ENCODE data around the gene PTPN21. TPM values are rescaled to one million over a fixed set of nuclear protein-coding genes. Genes with fewer than 3 reads are reported as not detected.

The PTPN21 gene
- total and polyA plus RNA-seq, 2 donors (not counting 3 experiments of a cell fraction or from before 2014, with no cell fraction given), result 9.2 to 16.1 TPM

- Histone ChIP-seq H4K20me1 (replicated peaks; ENCODE audit: control insufficient read depth, extremely low read depth, insufficient read depth, low read length) (no peaks in the 10 kb centered on the region), H3K4me2 (ENCODE audit: insufficient read depth, low read length) (no peak overlapping the region), H3K36me3 (ENCODE audit: control insufficient read depth in 2 of 2, extremely low read depth in 1 of 2, insufficient read depth in 2 of 2, low read length in 2 of 2) (peaks cover 13 to 15% of the 10 kb centered on the region in 2 experiments), H2AFZ (ENCODE audit: low read depth, low read length) (no peak overlapping the region), H3K4me3 (replicated peaks in 1 of 3; ENCODE audit: insufficient read depth in 1 of 3, low read depth in 1 of 3, low read length in 3 of 3) (no peak overlapping the region), H3K4me1 (ENCODE audit: control insufficient read depth, extremely low read depth, insufficient read depth, low read length) (no peaks in the 10 kb centered on the region), H3K27me3 (ENCODE audit: control insufficient read depth in 2 of 2, insufficient read depth in 2 of 2, low read length in 2 of 2) (no peaks in the 10 kb centered on the region), H3K9me1 (replicated peaks; ENCODE audit: control insufficient read depth, extremely low read depth, insufficient read depth, low read length) (no peaks in the 10 kb centered on the region), H3K9ac (replicated peaks; ENCODE audit: extremely low read depth, insufficient read depth, low read length) (no peak overlapping the region), H3K27ac (ENCODE audit: insufficient read depth, low read depth, low read length) (no peak overlapping the region), H3K79me2 (ENCODE audit: control insufficient read depth, insufficient read depth, low read length) (peaks cover 4% of the 10 kb centered on the region), H3K9me3 (replicated peaks; ENCODE audit: control insufficient read depth, insufficient read depth, low read length) (no peaks in the 10 kb centered on the region)
- no TSS peak for BruUV-seq (replicated peaks)
- intact Hi-C loops (cut with micrococcal nuclease), result no loop called here
- ChIA-PET CTCF (no interaction called here), POLR2A (no interaction called here)
- DNase-seq (ENCODE audit: low read depth, low spot score), result no peak
- TF ChIP-seq POLR2AphosphoS5 (IDR thresholded peaks at IDR 0.05; ENCODE audit: insufficient read depth, low read depth, low read length) (no peak), GATA2 (IDR thresholded peaks at IDR 0.05; ENCODE audit: insufficient read depth, insufficient read length, low read depth, low read length) (peak; percentile 25), MYC (IDR thresholded peaks at IDR 0.05; ENCODE audit: low read depth, low read length) (no peak), POLR2A (IDR thresholded peaks at IDR 0.05; ENCODE audit: low read depth, low read length) (no peak)
- peak; percentile 4 for FAIRE-seq
- dilution Hi-C loops (cut with MboI; ENCODE audit: extremely low pct_ligation_motif_present, low sequenced_read_pairs), result no loop called here
Measured at GRCh38 chr14:88470542-88471440, 84.0 kb downstream of the PTPN21 start.

DNA sequence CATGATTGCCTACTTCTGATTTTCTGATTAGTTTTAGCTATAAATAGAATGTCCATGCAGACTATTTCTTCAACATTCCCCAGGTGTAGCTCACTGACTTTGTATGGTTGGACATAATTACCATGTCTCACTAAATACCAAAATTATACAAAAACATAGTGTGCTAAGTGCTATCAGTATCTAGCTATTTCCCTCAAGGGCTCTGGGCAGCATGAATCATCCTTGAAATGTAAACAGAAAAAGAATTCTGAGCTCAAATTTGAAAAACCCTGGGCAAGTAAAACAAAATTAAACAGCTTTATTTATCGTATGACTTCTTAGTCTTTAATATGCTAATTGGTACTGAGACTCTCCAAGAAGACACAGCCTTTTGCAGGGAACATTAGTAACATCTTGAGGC is 86.4 kb downstream of the PTPN21 start:
- DNase-seq (ENCODE audit: low read depth, low spot score) (peak; percentile 21), FAIRE-seq (peak; percentile 62)
- H3K27me3 ChIP-seq (ENCODE audit: control insufficient read depth in 2 of 2, insufficient read depth in 2 of 2, low read length in 2 of 2), result no peaks in the 10 kb centered on the region
- no peak overlapping the region for H2AFZ ChIP-seq (ENCODE audit: low read depth, low read length)
- peaks cover 13% of the 10 kb centered on the region in 2 experiments for H3K36me3 ChIP-seq (ENCODE audit: control insufficient read depth in 2 of 2, extremely low read depth in 1 of 2, insufficient read depth in 2 of 2, low read length in 2 of 2)
- BruUV-seq (replicated peaks), result no TSS peak
- POLR2A ChIA-PET, result no interaction called here
- no peaks in the 10 kb centered on the region for H4K20me1 ChIP-seq (replicated peaks; ENCODE audit: control insufficient read depth, extremely low read depth, insufficient read depth, low read length)
- H3K9me3 ChIP-seq (replicated peaks; ENCODE audit: control insufficient read depth, insufficient read depth, low read length), result no peaks in the 10 kb centered on the region
- no peaks in the 10 kb centered on the region for H3K4me1 ChIP-seq (ENCODE audit: control insufficient read depth, extremely low read depth, insufficient read depth, low read length)
- H3K4me2 ChIP-seq (ENCODE audit: insufficient read depth, low read length), result no peak overlapping the region
- no peaks in the 10 kb centered on the region for H3K9me1 ChIP-seq (replicated peaks; ENCODE audit: control insufficient read depth, extremely low read depth, insufficient read depth, low read length)
- CTCF ChIA-PET, result interaction anchor here (0.8 to 2.4 kb wide), 6 partner anchors 14 to 524 kb away, joined by 3 to 6 read pairs (median 4); no protein-coding TSS in a partner anchor
- intact Hi-C loops (cut with micrococcal nuclease) (no loop called here), dilution Hi-C loops (cut with MboI; ENCODE audit: extremely low pct_ligation_motif_present, low sequenced_read_pairs) (no loop called here)
- no peak overlapping the region for H3K27ac ChIP-seq (ENCODE audit: insufficient read depth, low read depth, low read length)
- H3K9ac ChIP-seq (replicated peaks; ENCODE audit: extremely low read depth, insufficient read depth, low read length), result no peak overlapping the region
- H3K79me2 ChIP-seq (ENCODE audit: control insufficient read depth, insufficient read depth, low read length), result no peaks in the 10 kb centered on the region
- H3K4me3 ChIP-seq (replicated peaks in 1 of 3; ENCODE audit: insufficient read depth in 1 of 3, low read depth in 1 of 3, low read length in 3 of 3), result no peak overlapping the region
- peak; percentile 45 for TF ChIP-seq FOS (IDR thresholded peaks at IDR 0.05; ENCODE audit: borderline replicate concordance, insufficient read depth, low read length)
- TF ChIP-seq CTCF (IDR thresholded peaks at IDR 0.05; ENCODE audit: extremely low read depth in 1 of 2, insufficient read depth in 1 of 2, low read depth in 1 of 2, low read length in 2 of 2), result no peak
- TF ChIP-seq EZH2 (IDR thresholded peaks at IDR 0.05; ENCODE audit: borderline replicate concordance, low read depth, low read length, severe bottlenecking), result no peak

Measured in endothelial cell of umbilical vein (primary cell).